Testis (tissue), 2 donors: ENCODE data around the gene DDHD1.
"Not testable (repeated sequence)": the region's sequence is repeated elsewhere in the genome, so short reads cannot be mapped to it uniquely, and the experiment has no call there.

Source experiments
- POLR2A ChIP-seq: fragments of 450-650 bp; IDR thresholded peaks from one replicate; pipeline ENCODE4 v1.6.1; 2017; ENCODE audit warnings: antibody characterized with exemption, mild to moderate bottlenecking, moderate library complexity
- TF ChIP-seq, protein P1 (sequence below), 3 experiments: fragments of 450-650 bp in 2 of 3; fragments of 200-600 bp in 1 of 3; sonication (generic) in 1 of 3; IDR thresholded peaks; one replicate each; pipeline ENCODE4 v1.5.1; 2016 to 2019; ENCODE audit warnings: antibody characterized with exemption in 3 of 3, mild to moderate bottlenecking in 2 of 3, moderate library complexity in 1 of 3

DNA sequence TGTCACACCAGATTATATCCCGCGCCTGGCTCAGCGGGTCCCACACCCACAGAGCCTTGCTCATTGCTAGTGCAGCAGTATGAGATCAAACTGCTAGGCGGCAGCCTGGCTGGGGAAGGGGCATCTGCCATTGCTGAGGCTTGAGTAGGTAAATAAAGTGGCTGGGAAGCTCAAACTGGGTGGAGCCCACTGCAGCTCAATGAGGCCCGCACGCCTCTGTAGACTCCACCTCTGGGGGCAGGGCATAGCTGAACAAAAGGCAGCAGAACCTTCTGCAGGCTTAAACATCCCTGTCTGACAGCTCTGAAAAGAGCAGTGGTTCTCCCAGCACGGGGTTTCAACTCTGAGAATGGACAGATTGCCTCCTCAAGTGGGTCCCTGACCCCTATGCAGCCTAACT, 68.2 kb downstream of the DDHD1 start:
- TF ChIP-seq, protein P1, sequence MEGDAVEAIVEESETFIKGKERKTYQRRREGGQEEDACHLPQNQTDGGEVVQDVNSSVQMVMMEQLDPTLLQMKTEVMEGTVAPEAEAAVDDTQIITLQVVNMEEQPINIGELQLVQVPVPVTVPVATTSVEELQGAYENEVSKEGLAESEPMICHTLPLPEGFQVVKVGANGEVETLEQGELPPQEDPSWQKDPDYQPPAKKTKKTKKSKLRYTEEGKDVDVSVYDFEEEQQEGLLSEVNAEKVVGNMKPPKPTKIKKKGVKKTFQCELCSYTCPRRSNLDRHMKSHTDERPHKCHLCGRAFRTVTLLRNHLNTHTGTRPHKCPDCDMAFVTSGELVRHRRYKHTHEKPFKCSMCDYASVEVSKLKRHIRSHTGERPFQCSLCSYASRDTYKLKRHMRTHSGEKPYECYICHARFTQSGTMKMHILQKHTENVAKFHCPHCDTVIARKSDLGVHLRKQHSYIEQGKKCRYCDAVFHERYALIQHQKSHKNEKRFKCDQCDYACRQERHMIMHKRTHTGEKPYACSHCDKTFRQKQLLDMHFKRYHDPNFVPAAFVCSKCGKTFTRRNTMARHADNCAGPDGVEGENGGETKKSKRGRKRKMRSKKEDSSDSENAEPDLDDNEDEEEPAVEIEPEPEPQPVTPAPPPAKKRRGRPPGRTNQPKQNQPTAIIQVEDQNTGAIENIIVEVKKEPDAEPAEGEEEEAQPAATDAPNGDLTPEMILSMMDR (IDR thresholded peaks at IDR 0.05), result not testable (repeated sequence)
- TF ChIP-seq POLR2A, result not testable (repeated sequence)
